K562 (cell line): ENCODE data around the gene C16orf92. TPM values are rescaled to one million over a fixed set of nuclear protein-coding genes. Genes with fewer than 3 reads are reported as not detected.

Experiments used
- DACH1 ChIP-seq: fragments of 450-650 bp; IDR thresholded peaks from 2 replicates; pipeline ENCODE4 v1.6.1; 2018; ENCODE audit not compliant: partially characterized antibody
- FOXA3 ChIP-seq, 2 experiments: fragments of 450-650 bp in 1 of 2; sonication (generic) in 1 of 2; formaldehyde crosslinking; IDR thresholded peaks in 1 of 2; conservative IDR thresholded peaks in 1 of 2; 2 replicates each; pipeline versions ENCODE4 v1.4.0 to v1.8.0; 2020 to 2022; ENCODE audit warnings: mild to moderate bottlenecking in 2 of 2, missing genetic modification reagents in 1 of 2
- HCFC1 ChIP-seq: IDR thresholded peaks from 2 replicates; pipeline ENCODE4 v1.6.1; 2012; ENCODE audit warnings: low read depth, low read length, improper control_type of control experiment
- HNRNPUL1 ChIP-seq: fragments of 200-400 bp; formaldehyde crosslinking; IDR thresholded peaks from 2 replicates; pipeline ENCODE4 v1.6.1; 2017; ENCODE audit warnings: low read length
- ILK ChIP-seq: fragments of 450-650 bp; IDR thresholded peaks from 2 replicates; pipeline ENCODE4 v1.6.1; 2016; ENCODE audit warnings: missing genetic modification characterization, low read depth, mild to moderate bottlenecking, missing compliant biosample characterization, moderate library complexity, borderline replicate concordance
- KDM2B ChIP-seq: fragments of 250-450 bp; sonication (Bioruptor Pico); IDR thresholded peaks from 2 replicates; pipeline ENCODE4 v1.8.0; 2021; ENCODE audit warnings: mild to moderate bottlenecking, moderate library complexity
- MXI1 ChIP-seq: IDR thresholded peaks from 2 replicates; pipeline ENCODE4 v1.6.1; 2011; ENCODE audit warnings: low read depth, mild to moderate bottlenecking, improper control_type of control experiment, low read length
- YY1 ChIP-seq, 3 experiments: IDR thresholded peaks; 2 replicates each; pipeline ENCODE4 v1.6.1; 2011; ENCODE audit warnings: low read length in 2 of 3, mild to moderate bottlenecking in 2 of 3, moderate library complexity in 2 of 3, borderline replicate concordance in 1 of 3, control low read depth in 1 of 3, low read depth in 1 of 3; ENCODE audit not compliant: insufficient read depth in 3 of 3, insufficient replicate concordance in 2 of 3, control insufficient read depth in 1 of 3, insufficient read length in 1 of 3; ENCODE audit errors: extremely low read depth in 1 of 3
- ZFPM2 ChIP-seq: fragments of 250-450 bp; sonication (Bioruptor Pico); IDR thresholded peaks from 2 replicates; pipeline ENCODE4 v1.5.1; 2022; ENCODE audit warnings: mild to moderate bottlenecking
- ZNF282 ChIP-seq: sonication (generic); formaldehyde crosslinking; IDR thresholded peaks from 2 replicates; pipeline ENCODE4 v1.8.1; 2023; ENCODE audit warnings: missing genetic modification reagents
- ZNF586 ChIP-seq: fragments of 450-650 bp; formaldehyde crosslinking; conservative IDR thresholded peaks from 2 replicates; pipeline ENCODE4 v1.4.0; 2020; ENCODE audit warnings: mild to moderate bottlenecking, moderate library complexity
- polyA plus RNA-seq, 8 experiments: library from polyadenylated mRNA; depleted of rRNA in 4 of 8; stranded (reverse) in 5 of 8; unstranded in 3 of 8; fragments of >200 nt; fragmentation: Nextera tagmentation in 2 of 8; fragmentation: Illumina TruSeq in 1 of 8; extraction: Ambion mirVana in 2 of 8; extraction: Trizol in 1 of 8; gene quantifications; 2 replicates each; pipeline versions ENCODE4 v1.2.1 to v1.2.3, GENCODE V29; 2011 to 2014; ENCODE audit warnings: inconsistent platforms in 1 of 8, missing spikeins in 1 of 8
- total RNA-seq, 7 experiments: library from RNA; depleted of rRNA in 6 of 7; stranded (reverse); fragments of >200 nt in 6 of 7; fragmentation: Illumina TruSeq in 2 of 7; extraction: Trizol in 2 of 7; gene quantifications; 2 replicates each; pipeline versions ENCODE4 v1.2.1 to v1.2.3, GENCODE V29; 2011 to 2021; ENCODE audit warnings: low replicate concordance in 1 of 7
- TF ChIP-seq, protein P1 (sequence below): fragments of 250-450 bp; sonication (Bioruptor Pico); IDR thresholded peaks from 2 replicates; pipeline ENCODE4 v1.9.0; 2021; ENCODE audit warnings: mild to moderate bottlenecking, inconsistent platforms
- TF ChIP-seq, protein P2 (sequence below): fragments of 450-650 bp; IDR thresholded peaks from 2 replicates; pipeline ENCODE4 v1.6.1; 2016; ENCODE audit warnings: mild to moderate bottlenecking, moderate library complexity

Gene C16orf92
- total and polyA plus RNA-seq, 9 of the 15 experiments (the other 6 are each of a cell fraction or from before 2014, with no cell fraction given) = not detected

GRCh38 chr16:29995324-29995910 is 27.6 kb upstream of the C16orf92 start, which contains the start of gene HIRIP3 (continued):
- TF ChIP-seq, protein P1, sequence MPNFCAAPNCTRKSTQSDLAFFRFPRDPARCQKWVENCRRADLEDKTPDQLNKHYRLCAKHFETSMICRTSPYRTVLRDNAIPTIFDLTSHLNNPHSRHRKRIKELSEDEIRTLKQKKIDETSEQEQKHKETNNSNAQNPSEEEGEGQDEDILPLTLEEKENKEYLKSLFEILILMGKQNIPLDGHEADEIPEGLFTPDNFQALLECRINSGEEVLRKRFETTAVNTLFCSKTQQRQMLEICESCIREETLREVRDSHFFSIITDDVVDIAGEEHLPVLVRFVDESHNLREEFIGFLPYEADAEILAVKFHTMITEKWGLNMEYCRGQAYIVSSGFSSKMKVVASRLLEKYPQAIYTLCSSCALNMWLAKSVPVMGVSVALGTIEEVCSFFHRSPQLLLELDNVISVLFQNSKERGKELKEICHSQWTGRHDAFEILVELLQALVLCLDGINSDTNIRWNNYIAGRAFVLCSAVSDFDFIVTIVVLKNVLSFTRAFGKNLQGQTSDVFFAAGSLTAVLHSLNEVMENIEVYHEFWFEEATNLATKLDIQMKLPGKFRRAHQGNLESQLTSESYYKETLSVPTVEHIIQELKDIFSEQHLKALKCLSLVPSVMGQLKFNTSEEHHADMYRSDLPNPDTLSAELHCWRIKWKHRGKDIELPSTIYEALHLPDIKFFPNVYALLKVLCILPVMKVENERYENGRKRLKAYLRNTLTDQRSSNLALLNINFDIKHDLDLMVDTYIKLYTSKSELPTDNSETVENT (CRISPR knock-in tag) = 0 out of 2 replicates have a peak, but pooled peaks have one; percentile 35
- TF ChIP-seq MXI1 (no peak), ILK (tag) (no peak), ZFPM2 (CRISPR knock-in tag) (no peak), HCFC1 (no peak), FOXA3 (CRISPR knock-in tag; conservative IDR thresholded peaks at IDR 0.05 in 1 of 2, IDR thresholded peaks at IDR 0.05 in 1 of 2) (peak in 1 of 2 experiments; percentile 56; a peak in 2 of 4 replicates), ZNF586 (CRISPR knock-in tag) (no peak), ZNF282 (0 out of 2 replicates have a peak, but pooled peaks have one; percentile 21), HNRNPUL1 (no peak), DACH1 (no peak), YY1 (IDR thresholded peaks at IDR 0.05; ENCODE audit: borderline replicate concordance in 1 of 3, control insufficient read depth in 1 of 3, extremely low read depth in 1 of 3, insufficient read depth in 3 of 3, insufficient read length in 1 of 3, insufficient replicate concordance in 2 of 3, low read depth in 1 of 3, low read length in 2 of 3) (peak; percentile 73 to 93 (median 87)), KDM2B (CRISPR knock-in tag) (no peak)
- TF ChIP-seq, protein P2, sequence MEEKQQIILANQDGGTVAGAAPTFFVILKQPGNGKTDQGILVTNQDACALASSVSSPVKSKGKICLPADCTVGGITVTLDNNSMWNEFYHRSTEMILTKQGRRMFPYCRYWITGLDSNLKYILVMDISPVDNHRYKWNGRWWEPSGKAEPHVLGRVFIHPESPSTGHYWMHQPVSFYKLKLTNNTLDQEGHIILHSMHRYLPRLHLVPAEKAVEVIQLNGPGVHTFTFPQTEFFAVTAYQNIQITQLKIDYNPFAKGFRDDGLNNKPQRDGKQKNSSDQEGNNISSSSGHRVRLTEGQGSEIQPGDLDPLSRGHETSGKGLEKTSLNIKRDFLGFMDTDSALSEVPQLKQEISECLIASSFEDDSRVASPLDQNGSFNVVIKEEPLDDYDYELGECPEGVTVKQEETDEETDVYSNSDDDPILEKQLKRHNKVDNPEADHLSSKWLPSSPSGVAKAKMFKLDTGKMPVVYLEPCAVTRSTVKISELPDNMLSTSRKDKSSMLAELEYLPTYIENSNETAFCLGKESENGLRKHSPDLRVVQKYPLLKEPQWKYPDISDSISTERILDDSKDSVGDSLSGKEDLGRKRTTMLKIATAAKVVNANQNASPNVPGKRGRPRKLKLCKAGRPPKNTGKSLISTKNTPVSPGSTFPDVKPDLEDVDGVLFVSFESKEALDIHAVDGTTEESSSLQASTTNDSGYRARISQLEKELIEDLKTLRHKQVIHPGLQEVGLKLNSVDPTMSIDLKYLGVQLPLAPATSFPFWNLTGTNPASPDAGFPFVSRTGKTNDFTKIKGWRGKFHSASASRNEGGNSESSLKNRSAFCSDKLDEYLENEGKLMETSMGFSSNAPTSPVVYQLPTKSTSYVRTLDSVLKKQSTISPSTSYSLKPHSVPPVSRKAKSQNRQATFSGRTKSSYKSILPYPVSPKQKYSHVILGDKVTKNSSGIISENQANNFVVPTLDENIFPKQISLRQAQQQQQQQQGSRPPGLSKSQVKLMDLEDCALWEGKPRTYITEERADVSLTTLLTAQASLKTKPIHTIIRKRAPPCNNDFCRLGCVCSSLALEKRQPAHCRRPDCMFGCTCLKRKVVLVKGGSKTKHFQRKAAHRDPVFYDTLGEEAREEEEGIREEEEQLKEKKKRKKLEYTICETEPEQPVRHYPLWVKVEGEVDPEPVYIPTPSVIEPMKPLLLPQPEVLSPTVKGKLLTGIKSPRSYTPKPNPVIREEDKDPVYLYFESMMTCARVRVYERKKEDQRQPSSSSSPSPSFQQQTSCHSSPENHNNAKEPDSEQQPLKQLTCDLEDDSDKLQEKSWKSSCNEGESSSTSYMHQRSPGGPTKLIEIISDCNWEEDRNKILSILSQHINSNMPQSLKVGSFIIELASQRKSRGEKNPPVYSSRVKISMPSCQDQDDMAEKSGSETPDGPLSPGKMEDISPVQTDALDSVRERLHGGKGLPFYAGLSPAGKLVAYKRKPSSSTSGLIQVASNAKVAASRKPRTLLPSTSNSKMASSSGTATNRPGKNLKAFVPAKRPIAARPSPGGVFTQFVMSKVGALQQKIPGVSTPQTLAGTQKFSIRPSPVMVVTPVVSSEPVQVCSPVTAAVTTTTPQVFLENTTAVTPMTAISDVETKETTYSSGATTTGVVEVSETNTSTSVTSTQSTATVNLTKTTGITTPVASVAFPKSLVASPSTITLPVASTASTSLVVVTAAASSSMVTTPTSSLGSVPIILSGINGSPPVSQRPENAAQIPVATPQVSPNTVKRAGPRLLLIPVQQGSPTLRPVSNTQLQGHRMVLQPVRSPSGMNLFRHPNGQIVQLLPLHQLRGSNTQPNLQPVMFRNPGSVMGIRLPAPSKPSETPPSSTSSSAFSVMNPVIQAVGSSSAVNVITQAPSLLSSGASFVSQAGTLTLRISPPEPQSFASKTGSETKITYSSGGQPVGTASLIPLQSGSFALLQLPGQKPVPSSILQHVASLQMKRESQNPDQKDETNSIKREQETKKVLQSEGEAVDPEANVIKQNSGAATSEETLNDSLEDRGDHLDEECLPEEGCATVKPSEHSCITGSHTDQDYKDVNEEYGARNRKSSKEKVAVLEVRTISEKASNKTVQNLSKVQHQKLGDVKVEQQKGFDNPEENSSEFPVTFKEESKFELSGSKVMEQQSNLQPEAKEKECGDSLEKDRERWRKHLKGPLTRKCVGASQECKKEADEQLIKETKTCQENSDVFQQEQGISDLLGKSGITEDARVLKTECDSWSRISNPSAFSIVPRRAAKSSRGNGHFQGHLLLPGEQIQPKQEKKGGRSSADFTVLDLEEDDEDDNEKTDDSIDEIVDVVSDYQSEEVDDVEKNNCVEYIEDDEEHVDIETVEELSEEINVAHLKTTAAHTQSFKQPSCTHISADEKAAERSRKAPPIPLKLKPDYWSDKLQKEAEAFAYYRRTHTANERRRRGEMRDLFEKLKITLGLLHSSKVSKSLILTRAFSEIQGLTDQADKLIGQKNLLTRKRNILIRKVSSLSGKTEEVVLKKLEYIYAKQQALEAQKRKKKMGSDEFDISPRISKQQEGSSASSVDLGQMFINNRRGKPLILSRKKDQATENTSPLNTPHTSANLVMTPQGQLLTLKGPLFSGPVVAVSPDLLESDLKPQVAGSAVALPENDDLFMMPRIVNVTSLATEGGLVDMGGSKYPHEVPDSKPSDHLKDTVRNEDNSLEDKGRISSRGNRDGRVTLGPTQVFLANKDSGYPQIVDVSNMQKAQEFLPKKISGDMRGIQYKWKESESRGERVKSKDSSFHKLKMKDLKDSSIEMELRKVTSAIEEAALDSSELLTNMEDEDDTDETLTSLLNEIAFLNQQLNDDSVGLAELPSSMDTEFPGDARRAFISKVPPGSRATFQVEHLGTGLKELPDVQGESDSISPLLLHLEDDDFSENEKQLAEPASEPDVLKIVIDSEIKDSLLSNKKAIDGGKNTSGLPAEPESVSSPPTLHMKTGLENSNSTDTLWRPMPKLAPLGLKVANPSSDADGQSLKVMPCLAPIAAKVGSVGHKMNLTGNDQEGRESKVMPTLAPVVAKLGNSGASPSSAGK = peak; percentile 97
